Left colon (tissue), 2 donors: ENCODE results near the gene CD93. TPM values are rescaled to one million over a fixed set of nuclear protein-coding genes. Genes with fewer than 3 reads are reported as not detected.

Source experiments
- ATAC-seq: fragments of 200-7000 bp; cut with Tn5 transposase; one replicate; pipeline ENCODE4 v1.9.1; 2020; ENCODE audit warnings: mild to moderate bottlenecking, moderate library complexity
- DNase-seq, 2 donors: peaks; one replicate each; pipeline ENCODE4 v3.0.0-alpha.2; 2020
- intact Hi-C, 2 donors: fragments of 100-400 bp; cut with DNase I in 1 of 2; cut with micrococcal nuclease in 1 of 2; formaldehyde crosslinking; loops; one replicate each; pipeline versions ENCODE4 v1.11.2 to v1.14.0; 2022; cut with DNase I, micrococcal nuclease
- total RNA-seq, 2 donors: library from RNA; stranded (reverse); fragmentation: NEBNext Ultra II Directional; extraction: Animal tissue kit (Norgen Biotek cat#: 25700); gene quantifications; one replicate each; pipeline ENCODE4 v1.2.1, GENCODE V29; 2021
- donor health status: DM: no; HTN: no; CAD: no.
- donor health status: DM: yes; HTN: yes; CAD: no.

CD93 gene
- total RNA-seq, 2 donors from 2014 or later: 9.0 to 14.2 TPM

DNA sequence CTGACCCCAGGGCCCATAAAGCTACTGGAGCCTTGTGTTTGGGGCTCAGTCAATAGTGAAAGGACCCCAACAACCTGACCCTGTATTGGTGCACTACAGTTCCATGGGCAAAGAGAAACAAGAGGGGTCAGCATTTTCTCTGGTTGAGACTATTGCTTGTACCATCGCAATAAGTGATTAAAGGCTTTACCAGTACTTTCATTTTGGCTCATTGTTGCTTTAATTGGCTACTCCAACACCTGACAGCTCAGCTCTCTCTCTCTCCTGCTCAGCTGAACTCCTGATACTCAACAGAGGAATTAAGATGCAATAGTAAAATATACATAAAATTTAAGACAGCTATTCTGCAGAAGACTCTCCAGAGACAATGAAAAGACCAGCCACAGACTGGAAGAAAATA lies 17.8 kb downstream of the CD93 start:
- no peak for DNase-seq
- intact Hi-C loops: no loop called here
- no peak for ATAC-seq

DNA sequence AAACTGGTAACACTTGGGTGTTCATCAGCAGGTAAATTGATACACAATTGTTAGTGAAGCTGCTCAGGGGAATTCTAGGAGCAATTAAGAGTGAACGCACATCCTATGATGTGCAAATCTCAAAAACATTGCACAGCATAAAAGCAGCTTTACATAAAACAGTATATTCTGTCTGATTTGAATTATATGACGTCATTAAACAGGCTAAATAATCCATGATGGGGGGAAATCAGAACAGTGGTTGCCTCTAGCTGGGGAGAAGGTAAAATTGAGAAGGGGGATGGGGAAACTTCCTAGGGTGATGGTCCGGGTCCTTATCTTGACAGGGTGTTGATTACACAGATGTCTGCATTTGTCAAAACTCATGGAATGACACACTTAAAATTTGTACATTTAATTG lies 19.4 kb downstream of the CD93 start:
- no peak for DNase-seq
- intact Hi-C loops: no loop called here
- no peak for ATAC-seq

DNA sequence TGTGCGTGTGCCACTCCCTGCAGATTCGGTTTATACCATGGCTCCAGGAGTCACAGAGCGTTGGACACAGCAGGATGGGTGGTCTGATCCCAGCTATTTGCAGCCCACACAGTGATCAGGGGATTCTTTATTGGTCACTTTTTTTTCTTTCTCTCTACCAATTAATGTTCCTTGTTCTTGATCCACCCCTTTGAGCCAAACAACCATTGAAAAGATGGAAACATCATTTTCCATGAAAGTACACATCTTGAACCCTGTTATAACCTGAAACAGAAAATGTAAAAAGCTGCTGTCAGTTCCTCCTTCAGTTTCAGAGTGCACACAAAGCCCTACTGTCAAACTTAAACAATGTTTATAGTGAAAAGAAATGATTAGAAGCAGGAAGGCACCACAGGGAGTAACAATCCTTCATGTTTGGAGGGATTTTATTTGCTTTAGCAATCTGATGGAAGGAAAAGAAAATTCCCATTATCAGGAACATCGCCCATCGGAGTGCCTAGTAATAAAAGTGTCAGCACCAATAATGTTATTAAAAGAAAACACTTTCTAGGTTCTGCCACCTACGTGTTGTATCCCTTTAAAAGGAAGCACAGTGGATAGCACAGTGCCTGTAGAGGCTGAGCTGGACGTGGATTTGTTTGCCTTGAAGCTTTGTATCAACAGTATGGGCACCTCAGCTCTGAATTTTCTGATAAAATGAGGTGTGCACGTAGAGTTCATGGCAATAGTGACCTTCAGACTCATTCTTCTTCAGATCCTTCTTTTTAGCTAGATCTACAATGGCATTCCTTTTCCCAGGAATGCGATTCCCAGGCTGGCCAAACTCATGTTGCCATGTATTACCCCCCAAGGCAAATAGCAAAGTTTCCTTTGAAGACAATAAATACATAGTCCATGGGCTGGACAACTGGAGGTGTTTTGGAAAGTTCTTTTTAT lies 20.6 kb downstream of the CD93 start:
- ATAC-seq (no peak), DNase-seq (no peak)
- intact Hi-C loops: no loop called here

DNA sequence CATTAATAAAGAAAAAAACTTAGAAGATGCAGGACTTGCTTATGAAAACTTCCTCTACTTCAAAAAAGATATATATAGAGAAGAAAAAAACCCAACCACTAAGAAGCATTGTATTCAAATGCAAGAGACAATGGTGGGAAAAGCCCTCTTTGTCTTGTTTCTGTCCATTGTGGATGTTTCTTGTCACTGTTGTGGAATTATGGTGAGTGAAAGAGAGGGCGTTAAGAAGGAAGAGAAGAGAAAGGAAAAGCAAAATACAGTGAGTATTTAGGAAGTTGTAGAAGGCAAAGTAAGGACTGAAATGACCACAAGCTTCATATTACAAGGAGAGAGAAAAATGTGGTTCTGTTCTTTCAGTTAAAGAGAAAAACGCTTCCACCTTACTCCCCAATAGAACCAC lies 22.5 kb downstream of the CD93 start:
- ATAC-seq: no peak
- intact Hi-C loops: no loop called here
- DNase-seq: no peak

DNA sequence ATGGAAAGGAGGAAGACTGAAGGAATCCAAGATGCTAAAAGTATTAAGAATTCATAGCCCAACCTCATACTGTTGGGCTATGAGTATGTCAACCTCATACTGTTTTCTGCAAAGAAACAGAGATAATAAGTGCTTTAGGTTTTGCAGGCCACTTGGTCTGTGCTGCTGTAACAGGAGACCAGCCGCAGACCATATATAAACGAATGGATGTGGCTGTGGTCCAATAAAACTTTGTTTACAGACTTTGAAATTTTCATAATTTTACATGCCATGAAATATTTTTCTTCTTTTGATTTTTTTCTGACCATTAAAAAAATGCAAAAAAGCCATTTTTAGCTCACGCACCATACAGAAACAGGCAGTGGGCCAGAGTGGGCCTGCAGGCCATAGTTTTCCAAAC lies 23.0 kb downstream of the CD93 start:
- DNase-seq (no peak), ATAC-seq (no peak)
- intact Hi-C loops: no loop called here

DNA sequence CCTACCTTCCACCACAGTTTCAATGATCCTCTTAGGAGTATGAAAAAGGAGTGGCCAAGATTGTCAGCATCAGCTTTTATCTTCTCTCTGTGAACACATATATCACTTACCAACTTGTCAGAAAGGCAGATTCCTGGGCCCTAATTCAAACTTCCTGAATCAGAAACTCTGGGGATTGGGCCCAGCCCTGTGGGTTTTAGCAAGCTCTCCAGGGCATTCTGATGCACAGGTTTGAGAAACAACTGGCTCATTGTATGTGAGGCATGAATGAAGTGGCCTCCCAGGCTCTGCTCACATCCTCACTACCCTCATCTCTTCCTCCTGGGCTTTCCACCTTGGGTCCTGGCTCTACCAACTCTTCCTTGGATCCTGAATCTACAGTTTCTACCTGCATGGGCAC lies 23.5 kb downstream of the CD93 start:
- DNase-seq (no peak), ATAC-seq (no peak)
- intact Hi-C loops: no loop called here

DNA sequence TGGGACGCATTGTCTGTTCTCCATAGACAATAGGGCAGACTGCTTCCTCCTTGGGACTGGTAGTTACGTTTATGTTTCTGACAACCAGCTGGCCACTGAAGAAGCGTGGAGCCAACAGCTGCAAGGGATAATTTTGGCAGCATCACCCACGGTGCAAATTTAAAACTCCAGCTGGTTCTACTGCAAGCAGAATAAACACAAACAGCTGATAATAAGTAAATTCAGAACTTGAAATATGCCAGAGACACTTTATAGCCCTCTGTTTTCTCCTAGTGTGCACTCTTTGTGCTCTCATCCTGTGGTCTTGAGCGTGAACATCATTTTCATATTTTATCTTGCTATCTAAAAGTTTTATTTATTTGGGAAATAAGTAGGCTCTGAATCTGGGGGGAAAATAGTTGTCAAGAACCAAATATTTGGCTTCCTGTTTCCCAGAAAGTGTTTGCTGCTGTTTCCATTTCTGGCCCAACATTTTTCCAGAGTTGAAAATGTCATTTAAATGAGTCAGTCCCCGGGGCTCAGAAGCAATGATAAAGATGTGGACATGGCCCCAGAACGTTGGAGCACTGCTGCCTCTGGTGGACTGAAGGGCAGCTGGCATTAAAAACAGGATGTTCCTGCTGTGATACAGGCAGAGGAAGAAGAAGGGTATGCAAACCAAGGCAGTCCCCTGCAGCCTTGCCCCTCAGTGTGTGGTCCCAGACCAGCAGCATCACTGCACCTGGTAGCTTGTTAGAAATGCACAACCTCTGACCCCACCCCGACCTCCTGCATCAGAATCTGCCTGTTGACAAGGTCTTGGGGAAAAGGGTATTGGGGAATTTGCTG lies 24.2 kb downstream of the CD93 start:
- intact Hi-C loops: no loop called here
- DNase-seq: no peak
- no peak for ATAC-seq

DNA sequence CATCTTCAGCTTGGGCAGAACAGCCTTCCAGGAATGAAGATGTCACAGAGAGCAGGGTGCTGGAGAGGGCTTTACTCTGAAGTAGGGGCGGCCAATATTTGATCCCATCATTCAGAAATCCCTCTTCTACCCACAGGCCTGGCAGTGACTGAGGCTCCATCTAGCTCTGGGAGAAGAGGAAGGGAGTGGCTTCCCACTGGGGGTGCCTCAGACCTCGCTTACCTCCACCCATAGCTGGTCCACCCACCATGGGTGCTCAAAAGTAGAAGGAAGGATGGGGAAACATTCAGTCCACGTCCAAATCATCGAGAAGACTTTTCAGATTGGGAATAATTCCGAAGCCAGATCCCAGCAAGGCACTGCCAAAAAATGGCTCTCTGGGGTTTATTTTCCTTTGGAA lies 24.9 kb downstream of the CD93 start:
- intact Hi-C loops: no loop called here
- DNase-seq: no peak
- ATAC-seq: no peak

DNA sequence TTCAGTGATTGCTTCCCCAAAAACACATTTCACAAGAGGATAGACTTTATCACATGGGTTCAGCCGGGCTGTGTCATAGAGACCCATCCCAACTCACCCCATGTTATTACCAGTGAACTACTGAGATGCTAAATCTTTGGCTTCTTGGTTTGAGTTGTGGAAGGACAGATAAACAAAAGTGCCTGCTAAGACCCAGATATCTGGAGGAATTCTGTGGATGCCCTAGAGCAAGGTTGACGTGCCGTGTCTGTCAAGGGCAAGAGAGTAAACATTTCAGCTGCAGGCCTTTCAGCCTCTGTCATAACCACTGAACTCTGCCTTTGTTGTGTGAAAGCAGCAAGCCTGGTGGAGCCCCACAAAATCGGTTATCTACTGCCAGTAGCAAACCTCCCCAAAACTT lies 25.5 kb downstream of the CD93 start:
- intact Hi-C loops: no loop called here
- ATAC-seq (no peak), DNase-seq (no peak)

DNA sequence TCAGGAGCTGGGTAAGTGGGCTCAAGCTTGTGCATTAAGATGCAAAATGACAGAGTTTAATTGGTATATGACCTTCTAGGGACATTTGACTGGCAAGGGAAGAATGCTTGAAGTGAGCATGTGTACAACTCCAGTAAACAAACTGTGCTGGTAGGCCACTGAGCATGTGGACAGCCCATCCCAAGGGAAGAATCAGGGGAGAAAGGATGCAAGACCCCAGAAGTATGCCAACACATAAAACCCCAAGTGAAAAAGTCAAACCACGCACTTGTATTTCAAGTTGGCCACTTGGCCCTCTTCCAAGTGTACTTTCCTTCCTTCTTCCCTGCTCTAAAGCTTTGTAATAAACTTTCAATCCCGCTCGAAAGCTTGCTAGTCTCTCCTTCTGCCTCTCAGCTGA lies 26.3 kb downstream of the CD93 start:
- no peak for ATAC-seq
- no peak for DNase-seq
- intact Hi-C loops: loop anchor here in 1 of 2 donors (10.0 kb wide), 1 partner anchor 365 kb away; no protein-coding TSS in a partner anchor

DNA sequence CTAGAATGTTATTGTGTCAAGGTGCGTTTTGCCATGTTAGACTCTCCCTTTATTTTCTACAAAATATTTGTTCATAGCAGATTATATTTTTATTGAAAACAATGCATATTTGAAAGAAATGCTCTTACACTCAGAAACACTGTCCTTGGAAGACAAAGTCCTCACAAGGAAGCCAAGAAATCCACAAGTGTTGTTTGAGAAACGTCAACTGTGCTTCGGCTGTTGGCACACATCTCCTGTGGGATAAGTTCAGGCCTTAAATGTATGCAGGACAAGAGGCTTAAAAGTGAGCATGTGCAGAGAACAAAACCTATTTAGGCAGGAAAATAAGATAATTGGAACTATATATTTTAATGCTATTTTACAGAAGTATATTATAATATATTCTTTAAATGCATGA lies 27.1 kb downstream of the CD93 start:
- intact Hi-C loops: loop anchor here in 1 of 2 donors (10.0 kb wide), 1 partner anchor 364 kb away; no protein-coding TSS in a partner anchor
- DNase-seq (no peak), ATAC-seq (no peak)

DNA sequence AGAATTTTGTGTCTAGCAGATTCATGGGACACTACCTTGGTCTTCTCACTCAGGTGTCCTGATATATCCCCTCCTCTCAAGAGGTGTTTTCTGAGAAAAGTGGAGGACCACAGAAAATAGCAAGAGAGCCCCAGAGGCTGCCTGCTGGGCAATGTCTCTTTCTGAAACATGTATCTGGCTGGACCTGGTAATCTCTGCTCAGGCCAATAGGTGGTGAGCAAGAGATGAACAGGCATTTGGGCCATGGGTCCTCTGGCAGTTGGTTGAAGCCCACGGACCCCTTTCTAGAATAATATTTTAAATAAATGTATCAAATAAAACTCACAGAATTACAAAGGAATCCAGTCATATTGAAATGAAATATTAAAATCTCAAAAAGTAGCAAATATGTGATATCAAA lies 27.9 kb downstream of the CD93 start:
- no peak for ATAC-seq
- no peak for DNase-seq
- intact Hi-C loops: loop anchor here in 1 of 2 donors (10.0 kb wide), 1 partner anchor 363 kb away; no protein-coding TSS in a partner anchor

DNA sequence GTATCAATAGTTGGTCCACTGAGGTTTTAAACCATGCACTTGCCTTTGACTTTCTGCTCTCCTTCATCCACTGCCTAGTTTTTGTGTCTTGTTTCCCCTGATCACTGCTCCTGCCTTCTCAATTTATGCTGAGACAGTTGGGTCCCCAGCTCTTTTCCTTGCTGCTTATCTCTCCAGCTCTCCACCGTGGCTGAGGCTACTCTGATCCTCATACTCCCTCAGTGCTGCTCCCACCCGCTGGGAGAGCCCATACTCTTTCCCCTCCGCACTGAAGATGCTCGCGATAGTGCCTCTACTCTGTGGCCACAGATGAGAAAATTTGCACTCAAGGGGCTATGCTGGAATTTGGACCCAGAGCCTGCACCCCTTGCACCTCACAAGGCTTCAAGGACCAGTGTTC lies 33.2 kb downstream of the CD93 start:
- intact Hi-C loops: loop anchor here in 1 of 2 donors (10.0 kb wide), 1 partner anchor 358 kb away; no protein-coding TSS in a partner anchor
- DNase-seq: no peak
- ATAC-seq: no peak

DNA sequence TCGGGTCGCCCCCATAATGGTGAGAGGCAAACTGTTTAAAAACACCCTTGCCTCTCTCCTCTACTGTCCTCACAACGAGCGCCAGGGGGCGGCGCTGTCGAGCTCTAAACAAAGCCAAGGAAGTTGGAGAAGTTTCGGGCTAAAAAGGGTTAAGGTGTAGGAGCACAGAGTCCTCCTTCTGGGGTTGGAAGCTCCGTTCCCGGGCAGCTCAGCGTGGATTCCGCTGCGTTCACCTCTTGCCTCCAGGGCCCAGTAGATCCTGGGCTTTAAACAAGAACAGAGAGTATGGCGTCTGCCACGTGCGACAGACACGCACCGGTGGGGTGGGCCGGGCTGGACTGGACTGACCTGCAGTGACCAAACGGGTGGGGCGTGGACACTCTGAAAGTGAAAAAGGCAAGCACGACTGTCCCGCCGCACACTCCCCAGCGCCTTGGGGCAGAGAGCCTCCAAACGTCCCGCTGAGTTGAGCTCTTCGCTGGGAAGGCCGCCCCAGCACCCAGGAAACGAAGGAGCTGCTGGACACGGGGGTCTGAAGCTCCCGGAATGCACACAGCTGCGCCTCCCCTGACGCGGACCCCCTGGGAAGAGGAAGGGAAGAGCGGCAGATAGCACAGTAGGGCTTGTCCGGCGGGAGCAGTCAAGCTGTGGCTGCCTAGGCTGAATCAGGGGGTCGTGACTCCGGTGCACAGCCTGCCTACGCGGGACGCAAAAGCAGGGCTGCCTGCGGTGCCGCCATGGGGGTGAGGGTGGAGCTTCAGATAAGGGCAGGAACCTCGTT lies 35.1 kb downstream of the CD93 start:
- peak; percentile 33 to 65 for DNase-seq
- intact Hi-C loops: loop anchor here in 1 of 2 donors (10.0 kb wide), 1 partner anchor 356 kb away; no protein-coding TSS in a partner anchor
- ATAC-seq: peak; percentile 28

DNA sequence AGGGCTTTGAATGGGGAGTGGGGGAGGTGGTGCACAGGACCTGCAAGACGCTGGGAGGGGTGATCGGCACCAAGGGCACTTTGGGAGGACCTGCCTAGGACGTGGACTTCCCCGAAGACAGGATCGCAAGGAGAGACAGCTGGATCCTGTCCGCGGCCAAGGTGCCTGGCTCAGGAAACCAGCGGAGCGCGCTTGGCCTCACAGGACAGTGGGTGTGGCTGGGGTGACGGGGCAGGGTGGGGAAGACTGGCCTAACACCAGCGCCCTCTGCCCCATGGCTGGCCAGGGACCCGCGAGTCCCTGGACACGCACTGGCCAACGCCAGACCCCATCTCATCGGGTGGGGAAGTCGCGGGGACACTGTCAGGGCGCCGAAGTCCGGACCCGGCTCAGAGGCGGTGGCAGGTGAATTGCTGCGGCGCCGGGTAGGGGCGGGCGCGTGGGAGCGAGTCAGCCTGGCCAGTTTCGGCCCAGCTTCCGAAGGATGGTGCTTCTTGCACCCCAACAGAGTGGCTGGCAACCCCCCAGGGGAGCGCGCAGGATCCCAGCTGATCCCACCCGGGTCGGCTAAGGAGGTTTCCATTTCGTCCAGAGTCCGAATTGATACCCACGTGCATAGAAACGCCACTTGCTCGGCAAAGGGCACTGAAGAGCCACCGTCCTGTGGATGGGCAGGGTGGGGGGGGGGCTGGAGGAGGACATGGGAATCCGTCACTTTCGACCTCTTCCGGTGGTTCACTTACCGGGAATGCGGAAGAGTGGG lies 35.9 kb downstream of the CD93 start:
- ATAC-seq (peak; percentile 30), DNase-seq (peak; percentile 26 to 44)
- intact Hi-C loops: loop anchor here in 1 of 2 donors (10.0 kb wide), 1 partner anchor 355 kb away; no protein-coding TSS in a partner anchor

DNA sequence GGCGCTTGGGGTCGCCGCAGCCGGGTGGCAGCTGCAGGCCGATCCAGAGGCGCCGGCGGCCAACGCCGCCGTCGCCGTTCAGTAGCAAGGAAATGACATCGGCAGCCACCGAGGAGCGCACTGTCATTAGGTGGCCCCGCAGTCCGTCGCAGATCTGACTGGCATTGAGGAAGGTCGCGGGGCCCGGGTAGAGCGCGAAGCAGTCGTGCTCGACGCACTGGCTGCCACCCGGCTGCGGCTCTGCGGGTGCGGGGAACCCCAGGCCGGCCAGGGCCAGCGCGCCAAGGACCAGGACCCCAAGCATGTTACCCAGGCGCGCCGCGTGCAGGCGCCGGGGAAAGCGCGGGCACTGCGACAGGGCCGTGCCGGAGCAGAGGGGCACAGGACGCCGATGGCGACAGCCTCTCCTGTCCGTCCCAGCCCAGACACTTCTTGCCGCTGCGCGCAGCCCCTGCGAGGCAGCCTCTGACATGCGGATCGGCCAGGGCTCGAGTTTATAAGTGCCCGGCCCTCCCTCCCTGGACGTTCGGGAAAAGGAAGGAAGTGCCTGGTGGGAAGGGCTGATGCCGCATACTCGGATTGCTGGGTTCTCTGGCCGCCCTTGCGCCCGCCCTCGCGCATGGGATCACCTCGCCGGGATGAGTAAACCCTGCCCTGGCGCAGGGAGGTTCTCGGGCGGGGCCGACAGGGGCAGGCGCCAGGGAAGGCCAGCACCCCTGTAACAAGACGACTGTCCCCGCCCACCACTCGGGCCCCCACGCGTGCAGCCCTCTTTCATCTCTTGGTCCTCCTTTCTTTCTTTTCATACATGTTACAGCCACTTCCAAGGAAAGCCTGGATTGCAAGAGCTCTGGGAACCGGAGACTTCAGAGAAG lies 36.7 kb downstream of the CD93 start, which contains the start of gene THBD:
THBD (minus strand) TSS at position 472 of the 875 bp plus-strand sequence; CDS start at position 304, 168 bp downstream.
- peak; percentile 40 for ATAC-seq
- intact Hi-C loops: loop anchor here in 1 of 2 donors (10.0 kb wide), 1 partner anchor 355 kb away; no protein-coding TSS in a partner anchor

More for the DNA sequence above, 36.7 kb downstream of the CD93 start, which contains the start of gene THBD:
- DNase-seq: peak; percentile 40 to 58
